GM18508 (cell line): ENCODE results near the gene FBLN2.

Experiments used
- ATAC-seq: cut with Tn5 transposase; IDR thresholded peaks from one replicate; pipeline ENCODE4 v1.9.1; 2021; ENCODE audit warnings: moderate number of reproducible peaks; ENCODE audit not compliant: insufficient read depth, unreplicated experiment

Gene FBLN2

DNA sequence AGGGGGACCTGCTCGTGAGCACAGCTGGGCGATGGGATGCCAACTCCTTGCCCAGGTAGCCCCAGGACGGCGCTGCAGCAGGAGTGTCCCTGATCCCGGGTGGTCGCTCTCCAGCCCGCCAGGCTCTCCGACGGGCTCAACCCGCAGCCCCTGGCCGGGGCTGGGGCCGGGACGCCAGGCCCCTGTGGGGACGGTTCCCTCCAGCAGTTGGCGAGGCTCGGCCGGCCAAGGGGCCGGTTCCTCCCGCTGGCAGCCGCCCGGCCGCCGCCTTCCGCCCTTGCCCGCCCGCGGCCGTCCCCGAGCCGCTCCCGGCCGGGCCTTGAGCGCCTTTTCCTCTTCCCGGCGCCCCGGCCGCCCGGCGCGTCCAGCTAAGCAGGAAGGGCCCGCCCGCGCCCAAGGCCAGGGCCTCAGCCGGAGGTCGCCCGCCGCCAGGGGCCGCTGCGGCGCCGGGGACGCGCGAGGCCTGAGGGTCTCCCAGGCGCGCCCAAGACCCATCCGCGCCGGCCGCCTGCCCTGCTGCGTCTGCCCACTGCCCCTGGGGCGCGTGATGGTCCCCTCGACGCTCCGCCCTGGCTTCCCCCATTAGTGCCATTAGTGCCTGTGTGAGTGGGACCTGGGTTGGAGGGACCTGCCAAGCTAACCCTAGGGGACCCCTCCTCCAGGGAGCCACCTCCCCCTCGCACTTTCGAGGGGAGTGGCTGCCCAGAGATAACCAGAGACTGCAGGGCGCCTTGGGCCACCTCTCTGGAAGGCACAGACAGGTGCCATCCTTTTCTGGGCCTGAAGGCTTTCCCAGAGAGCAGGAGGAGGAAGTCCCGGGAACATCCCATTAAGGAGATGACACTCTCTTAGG lies 106.4 kb downstream of the FBLN2 start:
- no peak for ATAC-seq

DNA sequence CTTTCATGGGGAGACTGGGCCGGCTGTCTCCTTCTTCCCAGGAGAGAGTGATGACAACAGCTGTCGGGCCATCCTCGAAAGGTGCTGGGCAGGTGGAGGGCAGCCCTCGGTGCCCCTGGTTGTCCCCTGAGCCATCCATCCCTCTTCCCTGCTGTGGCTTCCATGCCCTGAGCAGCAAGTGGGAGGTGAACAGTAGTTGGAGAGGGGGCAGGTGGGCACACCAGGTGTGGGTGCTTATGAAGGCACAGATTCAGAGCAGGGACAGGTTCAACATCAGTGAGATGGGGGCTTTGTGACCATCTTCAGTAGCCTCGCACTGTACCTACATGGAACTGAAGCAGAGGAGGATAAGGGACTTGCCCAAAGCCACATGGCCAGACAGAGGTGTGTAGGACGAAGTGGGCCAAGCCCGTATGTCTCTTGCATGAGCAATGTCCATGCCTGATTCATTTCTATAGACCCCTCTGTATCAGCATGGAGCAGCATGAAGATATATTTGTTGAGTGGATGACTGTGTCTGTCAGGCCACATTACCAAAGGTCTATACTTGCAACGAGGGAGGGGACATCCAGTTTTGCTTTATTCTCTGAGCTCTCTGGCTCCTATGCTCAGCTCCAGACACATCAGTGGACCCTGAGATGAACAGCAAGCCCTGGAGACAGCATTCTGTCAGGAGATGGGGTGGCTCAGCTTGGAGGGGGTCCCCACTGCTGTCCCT lies 107.8 kb downstream of the FBLN2 start:
- ATAC-seq: no peak

DNA sequence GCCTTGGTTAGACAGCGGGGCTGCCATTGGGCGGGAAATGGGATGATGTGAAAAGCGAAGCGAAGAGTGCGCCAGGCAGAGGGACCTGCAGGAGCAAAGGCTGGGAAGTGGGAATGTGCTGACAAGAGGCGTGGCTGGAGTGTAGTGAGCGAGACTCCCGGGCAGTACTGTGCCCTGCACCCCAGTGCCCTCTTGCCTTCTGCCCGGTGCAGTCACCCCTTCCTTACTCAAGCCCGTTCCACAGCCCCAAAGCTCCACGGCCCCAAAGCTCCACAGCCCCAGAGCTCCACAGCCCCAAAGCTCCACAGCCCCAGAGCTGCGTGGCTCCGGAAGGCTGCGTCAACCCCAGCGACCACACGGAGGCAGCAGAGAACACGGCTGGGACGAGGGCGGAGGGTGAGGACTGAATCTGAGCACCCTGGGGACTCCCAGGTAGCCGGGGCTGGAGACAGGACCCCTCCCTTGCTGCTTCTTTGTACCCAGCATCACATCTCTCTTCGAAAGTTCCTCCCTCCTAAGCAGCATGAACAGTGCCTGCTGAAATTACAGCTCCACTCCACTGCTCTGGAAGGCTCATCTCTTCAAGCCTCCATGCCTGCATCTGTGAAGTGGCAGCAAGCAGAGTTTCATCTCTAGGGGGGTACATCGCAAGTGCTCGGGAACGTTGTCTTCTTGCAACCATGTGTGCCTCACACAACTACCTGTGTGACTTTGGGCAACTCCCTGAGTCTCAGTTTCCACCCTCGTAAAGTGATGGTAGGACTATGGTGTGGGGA lies 108.9 kb downstream of the FBLN2 start:
- ATAC-seq: no peak

DNA sequence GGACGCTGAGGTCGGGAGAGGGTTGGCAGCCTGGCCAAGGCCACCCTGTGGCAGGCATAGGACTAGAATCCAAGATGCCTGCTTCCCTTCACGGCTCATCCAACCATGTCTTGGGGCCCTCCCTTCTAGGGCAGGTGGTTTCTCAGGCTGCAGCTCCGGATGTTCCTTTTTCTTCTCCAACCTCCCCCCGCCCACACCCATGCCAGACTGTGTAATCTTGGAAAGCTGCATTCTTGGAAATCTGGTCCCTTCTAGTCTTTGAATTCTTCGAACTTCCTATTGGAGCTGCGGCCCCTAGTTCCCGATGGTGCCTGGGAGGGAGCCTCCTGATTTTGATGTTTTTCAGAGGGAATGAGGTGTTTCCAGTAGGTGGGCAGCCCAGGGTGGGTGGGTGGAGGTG lies 109.8 kb downstream of the FBLN2 start:
- no peak for ATAC-seq

DNA sequence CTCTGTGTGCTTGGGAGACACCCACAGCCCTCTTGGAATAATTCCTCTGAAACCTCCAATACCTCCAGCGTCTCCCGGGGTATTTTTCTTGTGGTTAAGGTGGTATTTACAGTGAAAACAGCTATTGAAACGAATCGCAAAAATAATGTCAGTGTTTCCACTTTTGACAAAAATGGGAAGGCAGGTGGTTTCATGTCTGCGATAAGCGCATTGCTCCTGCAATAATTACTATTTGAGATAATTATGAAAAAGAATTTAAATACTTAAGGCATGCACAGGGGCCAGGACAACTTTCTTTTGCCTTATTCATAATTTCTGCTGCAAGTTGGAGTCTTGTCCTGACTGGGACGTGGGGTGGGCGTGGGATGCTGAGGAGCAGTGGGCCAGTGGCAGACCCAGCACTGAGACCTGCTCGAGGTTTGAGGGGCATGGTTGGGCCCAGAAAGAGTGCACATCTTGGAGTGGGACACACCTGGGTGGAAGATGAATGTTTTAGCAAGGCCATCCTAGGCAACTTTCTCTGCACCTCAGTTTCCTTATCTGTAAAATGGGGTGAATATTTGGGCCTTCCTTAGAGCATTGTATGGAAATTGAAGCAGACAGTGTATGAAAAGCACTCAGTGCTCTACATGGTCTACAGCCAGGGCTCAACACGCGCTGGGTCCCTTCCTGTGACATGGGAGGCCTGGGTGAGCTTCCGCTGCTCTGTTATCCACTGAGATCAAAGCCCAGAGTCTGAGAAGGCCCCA lies 110.5 kb downstream of the FBLN2 start:
- ATAC-seq: no peak

DNA sequence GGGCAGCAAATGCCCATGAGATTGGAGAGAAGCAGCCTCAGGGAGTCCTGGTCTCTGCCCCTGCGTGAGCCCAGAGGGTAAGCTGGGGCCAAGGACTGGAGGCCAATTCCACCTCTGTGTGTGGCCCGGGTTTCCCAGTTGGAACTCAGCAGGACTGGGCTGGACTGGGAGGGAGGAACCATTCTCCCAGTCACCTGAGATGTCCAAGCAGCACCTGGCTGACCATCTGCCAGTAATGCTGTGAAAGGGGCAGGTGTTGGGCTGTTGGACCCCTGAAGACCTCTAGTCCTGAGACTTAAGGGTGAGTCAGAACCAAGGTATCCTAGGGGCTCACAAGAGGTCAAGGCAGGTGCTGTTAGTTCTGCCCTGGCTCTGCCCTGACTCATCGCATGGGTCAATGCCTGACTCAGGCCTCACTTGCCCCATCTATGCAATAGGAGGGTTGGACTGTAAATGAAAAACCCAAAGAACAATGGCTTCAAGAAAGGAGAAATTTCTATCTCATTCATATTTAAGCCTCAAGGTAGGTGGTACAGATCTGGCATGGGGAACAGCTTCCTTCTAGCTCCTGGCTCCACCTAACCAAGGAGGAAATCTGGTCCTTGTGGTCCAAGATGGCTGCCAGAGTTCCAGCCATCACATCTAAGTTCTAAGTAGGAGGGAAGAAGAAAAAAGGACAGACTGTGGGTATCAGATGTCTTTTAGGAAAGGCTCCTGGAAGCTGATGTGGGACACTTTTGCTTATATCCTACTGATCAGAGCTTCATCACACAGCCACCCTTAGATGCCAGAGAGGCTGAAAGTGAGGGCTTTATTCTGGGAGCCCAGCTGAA lies 111.3 kb downstream of the FBLN2 start:
- no peak for ATAC-seq

DNA sequence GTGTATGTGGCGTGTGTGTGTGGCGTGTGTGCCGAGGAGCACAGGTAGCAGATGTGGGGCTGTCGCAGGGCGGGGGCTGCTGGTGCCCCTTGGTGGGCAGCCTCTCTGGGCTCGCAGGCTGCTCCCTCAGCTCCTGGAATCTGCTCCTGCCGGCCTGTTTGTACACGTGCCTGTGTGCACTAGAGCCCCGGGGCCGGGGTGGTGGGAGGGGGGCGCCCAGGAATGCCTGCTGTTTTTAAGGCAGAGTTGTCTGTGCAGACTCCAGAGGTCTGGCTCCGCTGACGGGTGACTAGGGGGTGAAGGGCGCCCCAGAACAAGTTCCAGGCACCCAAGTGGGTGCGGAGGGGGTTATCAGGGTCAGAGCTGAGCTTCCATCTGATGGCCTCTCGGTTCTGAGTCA lies 112.2 kb downstream of the FBLN2 start:
- no peak for ATAC-seq

DNA sequence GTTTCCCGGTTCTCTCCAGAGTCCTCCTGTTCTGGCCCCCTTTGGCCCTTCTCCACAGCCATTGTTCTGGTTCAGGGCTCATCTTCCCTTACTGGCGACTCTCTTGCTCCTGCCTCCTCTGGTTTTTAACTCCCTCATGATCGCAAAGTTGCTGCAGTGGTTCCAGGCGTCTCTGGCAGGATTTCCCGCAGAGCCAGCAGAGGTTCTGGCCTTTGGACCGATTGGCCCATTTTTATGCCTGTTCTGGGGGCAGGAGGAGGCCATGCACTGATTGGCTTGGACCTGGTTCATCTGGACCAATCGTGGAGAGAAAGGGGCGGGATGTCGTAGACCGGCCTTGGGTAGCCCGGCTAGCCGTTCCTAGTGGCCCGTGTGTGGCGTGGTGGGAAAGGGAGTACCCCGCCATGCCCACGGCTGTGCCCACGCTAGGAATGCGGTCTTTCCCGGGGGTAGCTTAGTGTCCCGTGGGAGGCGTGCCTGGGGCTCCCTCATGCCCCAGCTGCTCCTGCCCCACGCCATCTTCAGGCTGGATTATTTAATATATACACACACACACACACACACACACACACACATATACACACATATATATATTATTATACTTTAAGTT lies 113.4 kb downstream of the FBLN2 start:
- ATAC-seq: no peak

DNA sequence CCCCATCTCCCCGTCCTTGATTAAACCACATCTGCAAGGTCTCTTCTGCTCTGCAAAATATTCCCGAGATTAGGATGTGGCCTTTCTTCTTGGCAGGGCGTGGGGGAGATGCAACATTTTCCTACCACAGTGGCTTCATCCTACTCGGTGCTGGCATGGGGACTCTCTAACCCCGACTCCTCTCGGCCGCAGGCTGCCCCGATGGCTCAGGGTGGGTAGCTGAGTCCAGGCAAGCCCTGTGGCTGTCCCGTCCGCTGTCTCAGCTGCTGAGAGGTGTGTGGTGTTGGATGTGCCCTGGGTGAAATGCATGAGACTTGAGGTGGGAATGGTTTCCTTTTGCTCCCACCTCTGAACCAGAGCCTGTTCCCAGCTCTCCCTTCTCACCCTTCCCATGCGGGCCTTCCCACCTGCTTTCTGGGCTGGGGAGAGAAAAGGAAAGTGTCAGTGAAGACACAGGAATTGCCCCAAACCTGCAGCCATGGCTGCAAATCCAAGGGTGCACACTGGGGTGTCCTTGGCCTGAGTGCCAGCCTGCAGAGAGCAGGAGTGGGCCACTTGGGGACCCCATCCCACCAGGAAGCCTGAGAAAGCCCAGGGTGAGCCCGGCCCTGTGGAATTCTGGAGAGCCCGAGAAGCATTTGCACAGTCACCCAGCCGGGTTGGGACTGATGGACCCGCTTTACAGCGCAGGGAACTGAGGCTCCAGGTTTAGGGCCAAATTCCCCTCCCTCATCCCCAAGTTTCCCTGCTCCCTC lies 115.0 kb downstream of the FBLN2 start:
- ATAC-seq: no peak

DNA sequence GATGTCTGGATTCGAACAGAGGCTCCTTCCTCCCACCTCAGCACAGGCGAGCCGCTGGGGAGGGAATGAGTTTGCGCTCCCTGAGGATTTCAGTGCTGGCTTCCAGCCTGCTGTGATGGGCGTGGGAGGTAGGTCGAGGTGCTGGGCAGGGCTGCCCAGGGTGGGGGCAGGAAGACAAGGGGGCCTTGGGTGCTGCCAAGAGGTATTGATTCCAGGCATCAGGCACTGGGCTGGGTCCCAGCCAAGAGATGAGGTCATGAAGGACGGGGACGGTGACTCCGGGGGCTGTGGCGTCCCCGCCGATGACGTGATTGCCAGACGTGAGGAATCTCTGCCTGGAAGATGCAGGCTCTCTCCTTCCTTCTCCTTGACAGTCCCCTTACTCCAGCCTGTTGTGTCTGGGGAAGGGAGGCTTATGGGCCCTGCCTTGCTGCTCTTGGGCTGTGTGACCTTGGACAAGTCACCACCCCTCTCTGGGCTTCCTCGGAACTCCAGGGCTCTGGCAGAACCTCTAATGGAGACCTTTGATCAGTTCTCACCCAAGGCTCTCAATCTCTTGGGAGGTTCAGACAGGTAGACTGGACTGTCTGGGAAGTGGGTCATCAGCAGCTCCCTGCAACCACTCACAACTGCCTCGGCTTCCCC lies 116.8 kb downstream of the FBLN2 start:
- ATAC-seq: no peak

DNA sequence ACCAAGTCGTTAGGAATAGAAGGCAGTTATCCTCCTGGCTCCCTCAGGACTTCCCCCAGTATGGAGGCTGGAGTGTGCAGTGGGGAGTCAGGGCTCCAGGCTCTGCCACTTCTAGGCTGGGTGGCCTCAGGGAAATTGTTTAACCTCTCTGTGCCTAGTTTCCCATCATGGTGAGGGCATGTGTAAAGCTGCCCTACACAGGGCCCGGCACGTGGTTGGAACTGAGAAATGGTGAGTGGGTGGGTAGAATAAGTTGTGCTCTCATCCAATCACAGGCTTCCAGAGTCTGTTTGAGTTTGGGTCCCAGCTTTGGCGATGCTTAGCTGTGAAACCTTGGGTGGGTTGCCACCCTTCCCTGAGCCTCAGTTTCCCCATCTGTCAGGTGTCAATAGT lies 117.3 kb downstream of the FBLN2 start:
- ATAC-seq: no peak

DNA sequence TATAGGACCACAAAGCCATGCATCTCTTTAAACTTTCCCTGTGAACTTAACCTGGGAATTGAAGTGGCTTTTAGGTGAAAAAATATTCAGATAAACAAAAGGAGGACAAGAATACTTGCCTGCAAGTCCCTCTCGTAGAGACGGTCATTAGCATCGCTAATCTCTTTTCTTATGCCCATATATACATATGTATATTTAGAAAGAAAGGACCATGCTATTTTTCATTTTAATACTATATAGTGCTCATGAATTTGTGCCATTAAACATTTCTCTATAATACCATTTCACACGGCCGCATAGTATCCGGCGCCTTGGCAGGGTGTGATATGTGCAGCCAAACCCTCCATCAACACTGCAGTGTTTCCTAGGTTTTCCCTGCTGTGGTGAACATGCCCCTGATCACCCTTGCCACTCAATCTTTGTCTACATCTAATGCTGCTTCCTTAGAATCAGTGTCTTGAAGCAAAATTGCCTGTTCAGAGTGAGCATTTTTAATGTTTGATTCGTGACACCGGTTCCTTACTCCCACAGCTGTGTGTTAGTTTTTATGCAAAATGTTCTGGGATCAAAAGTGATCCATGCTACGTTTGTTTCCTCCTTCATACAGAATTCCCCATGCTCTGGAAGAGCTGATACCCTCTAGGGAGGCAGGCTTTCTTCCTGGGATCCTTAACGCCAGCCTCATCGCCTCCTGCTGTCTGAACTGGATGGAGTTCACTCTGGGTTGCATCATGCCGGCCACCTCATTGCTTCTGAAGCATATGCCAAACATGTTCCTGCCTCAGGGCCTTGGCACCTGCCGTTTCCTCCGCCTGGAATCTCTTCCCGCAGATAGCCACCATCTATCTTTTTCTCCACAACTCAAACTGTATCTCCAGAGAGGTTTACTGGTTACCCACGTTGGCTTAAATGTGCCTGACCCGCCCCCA lies 118.1 kb downstream of the FBLN2 start:
- ATAC-seq: no peak

DNA sequence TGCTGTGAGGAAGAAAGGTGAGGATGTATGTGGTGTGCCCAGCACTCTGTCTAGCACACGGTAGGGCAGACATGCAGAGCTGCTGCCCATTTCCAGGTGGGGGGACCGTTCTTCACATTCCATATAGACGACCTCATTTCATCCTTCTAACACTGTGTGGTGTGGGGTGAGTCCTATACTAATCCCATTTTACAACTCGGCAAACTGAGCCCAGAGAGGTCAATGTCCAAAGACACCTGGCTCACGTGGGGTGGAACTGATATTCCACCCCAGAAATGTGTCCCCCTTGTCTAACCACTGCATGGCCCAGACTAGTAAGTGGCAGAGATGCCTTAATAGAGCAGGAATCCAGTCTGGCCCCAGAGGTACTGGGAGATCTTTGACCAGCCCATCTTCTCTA lies 119.2 kb downstream of the FBLN2 start:
- ATAC-seq: no peak

DNA sequence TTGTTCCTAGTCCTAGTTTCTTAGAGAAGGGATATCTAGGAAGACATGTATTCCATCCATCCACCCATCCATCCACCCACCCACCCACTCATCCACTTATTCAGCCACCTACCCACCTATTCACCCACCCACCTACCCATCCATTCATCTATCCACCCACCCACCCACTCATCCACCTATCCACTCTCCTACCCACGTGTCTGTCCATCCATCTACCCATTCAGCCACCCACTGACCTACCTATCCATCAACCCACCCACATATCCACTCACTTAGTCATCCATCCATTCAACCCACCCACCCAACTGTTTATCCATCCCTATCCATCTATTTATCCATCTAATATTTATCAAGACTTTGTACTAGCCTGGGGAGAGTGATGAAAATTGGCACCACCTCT lies 120.5 kb downstream of the FBLN2 start:
- ATAC-seq: no peak

DNA sequence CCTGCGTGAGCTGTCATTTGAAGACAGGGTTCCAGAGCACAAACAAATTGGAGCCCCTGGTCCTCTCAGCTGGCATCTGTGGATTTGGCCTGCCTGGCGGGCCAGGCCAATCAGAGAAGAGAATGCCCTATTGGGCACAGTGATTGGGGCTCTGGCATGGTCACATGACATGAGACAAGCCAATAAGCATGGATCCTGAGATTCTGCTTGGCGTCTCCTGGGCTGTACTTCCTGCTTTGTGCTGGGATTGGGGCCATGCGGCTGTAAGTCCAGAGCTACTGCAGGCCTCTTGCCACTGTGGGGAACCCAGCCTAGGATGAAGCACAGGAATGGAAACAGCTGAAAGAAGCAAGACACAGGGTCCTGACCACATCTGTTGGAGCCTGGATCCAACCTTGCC lies 121.4 kb downstream of the FBLN2 start:
- no peak for ATAC-seq

DNA sequence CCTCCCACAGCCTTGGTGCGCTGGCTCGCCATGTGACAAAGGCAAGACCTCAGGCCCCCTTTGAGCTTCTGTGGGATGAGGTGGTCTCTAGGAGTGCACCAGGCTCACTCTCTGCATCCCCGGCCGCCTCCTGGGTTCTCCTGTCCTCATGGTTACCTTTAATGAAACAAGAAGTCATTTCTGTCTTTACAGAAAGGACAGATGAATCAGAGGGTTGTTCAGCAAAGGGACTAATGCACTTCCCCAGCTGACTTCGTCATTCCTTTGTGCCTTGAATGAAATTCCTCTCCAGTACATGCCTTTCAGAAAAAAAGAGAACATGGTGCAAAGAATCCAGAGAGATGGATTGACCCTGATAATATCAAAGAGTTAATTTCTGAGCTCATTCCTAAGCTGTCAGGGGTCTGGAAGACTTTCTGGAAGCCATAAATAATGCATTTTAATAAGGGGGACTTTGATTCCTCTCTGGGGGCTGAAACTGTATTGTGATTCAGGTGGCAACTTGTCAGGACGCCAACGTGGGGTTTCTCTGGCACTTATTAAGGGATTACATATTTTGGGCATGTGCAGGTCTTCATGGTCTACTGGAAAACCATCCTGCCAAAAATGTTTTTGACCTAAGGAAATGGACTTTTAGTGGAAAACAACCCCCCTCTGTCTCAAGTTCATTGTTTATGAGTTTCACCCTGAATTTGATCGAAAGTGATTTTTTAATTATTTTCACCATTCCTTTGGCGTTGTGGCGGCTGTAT lies 122.7 kb downstream of the FBLN2 start:
- no peak for ATAC-seq
